ENCODE results near the gene PCYT2. TPM values are rescaled to one million over a fixed set of nuclear protein-coding genes. Genes with fewer than 3 reads are reported as not detected.
A peak's percentile ranks its signal among the peaks of the same experiment; 100 is the strongest.

PCYT2 gene
- total and polyA plus RNA-seq, 9 of the 15 experiments (the other 6 are each of a cell fraction or from before 2014, with no cell fraction given) = 0.92 to 134 (median 82.5) TPM

- Histone ChIP-seq H3K27me3 (ENCODE audit: control insufficient read depth in 2 of 2, insufficient read depth in 2 of 2, low read length in 2 of 2) (no peaks in the 10 kb centered on the region), H3K9me3 (replicated peaks; ENCODE audit: control insufficient read depth, insufficient read depth, low read depth, low read length) (no peaks in the 10 kb centered on the region), H3K9me1 (ENCODE audit: control insufficient read depth, insufficient read depth, low read length) (peaks cover 5% of the 10 kb centered on the region), H3K4me1 (replicated peaks in 1 of 2; ENCODE audit: control insufficient read depth in 2 of 2, insufficient read depth in 2 of 2, low read length in 2 of 2) (peaks cover 3 to 30% of the 10 kb centered on the region in 2 experiments; a peak in 3 of 5 replicates), H2AFZ (ENCODE audit: low read depth, low read length) (no peak overlapping the region), H3K27ac (ENCODE audit: extremely low read depth, low read depth, low read length) (no peak overlapping the region), H4K20me1 (replicated peaks; ENCODE audit: control insufficient read depth, insufficient read depth, low read length) (0 out of 2 replicates have a peak, but pooled peaks cover 4% of the 10 kb centered on the region), H3K4me2 (ENCODE audit: insufficient read depth, low read length) (no peak overlapping the region), H3K36me3 (ENCODE audit: control insufficient read depth, insufficient read depth, low read length) (peaks cover 91% of the 10 kb centered on the region), H3K9ac (ENCODE audit: insufficient read depth in 1 of 2, low read depth in 2 of 2, low read length in 2 of 2) (no peak overlapping the region; a peak in 1 of 4 replicates), H3K79me2 (ENCODE audit: control insufficient read depth, insufficient read depth, low read length) (peaks cover 38% of the 10 kb centered on the region), H3K4me3 (no peak overlapping the region)
- POLR2A ChIA-PET = interaction anchor here (0.5 to 10.5 kb wide), 15 partner anchors 9 to 790 kb away, joined by 3 to 85 read pairs (median 4); partner anchors contain the start of genes ARHGDIA and SIRT7
- ATAC-seq = no peak
- no TSS peak for BruUV-seq (replicated peaks)
- no peak for TF ChIP-seq TAF15 (IDR thresholded peaks at IDR 0.05; ENCODE audit: low read depth, low read length)
- no peak for TF ChIP-seq ETV1 (tag; conservative IDR thresholded peaks at IDR 0.05; ENCODE audit: low read depth)
- peak; percentile 63 for TF ChIP-seq RBFOX2 (IDR thresholded peaks at IDR 0.05; ENCODE audit: low read depth, low read length)
- no peak for TF ChIP-seq HIVEP1 (CRISPR knock-in tag; IDR thresholded peaks at IDR 0.05)
- TF ChIP-seq HCFC1 (IDR thresholded peaks at IDR 0.05; ENCODE audit: low read depth, low read length) = no peak
- peak; percentile 4; the same call in 1 of the 2 replicates for TF ChIP-seq USF1 (CRISPR knock-in tag; IDR thresholded peaks at IDR 0.05)
- in situ Hi-C loops (cut with MboI) (no loop called here), intact Hi-C loops (cut with micrococcal nuclease) (no loop called here)
- CTCF ChIA-PET (ENCODE audit: low intra/inter-chr PET ratio) = no interaction called here
- WGBS (ENCODE audit: insufficient coverage, low coverage, missing lambda C conversion rate) = 97% methylated on average over 5 of the region's 5 CpGs
- DNase-seq (ENCODE audit: extremely low read depth in 1 of 4, low spot score in 3 of 4) = no peak
- FAIRE-seq = no peak
Measured at GRCh38 chr17:81884968-81885367, 26.2 kb downstream of the PCYT2 start.
